Fibroblast of villous mesenchyme (primary cell): ENCODE results near the gene NEGR1. TPM values are rescaled to one million over a fixed set of nuclear protein-coding genes. Genes with fewer than 3 reads are reported as not detected.
A peak's percentile ranks its signal among the peaks of the same experiment; 100 is the strongest.

Source experiments
- DNase-seq: peaks from one replicate; pipeline ENCODE4 v3.0.0-alpha.2; 2010; ENCODE audit warnings: low read depth
- H3K4me3 ChIP-seq: 2 replicates; pipeline ENCODE4 v1.5.1; 2011; ENCODE audit warnings: low read depth, mild to moderate bottlenecking, low read length
- total RNA-seq: library from RNA; depleted of rRNA; stranded (reverse); fragments of >200 nt; gene quantifications from 2 replicates; pipeline ENCODE4 v1.2.3, GENCODE V29; 2012
- TF ChIP-seq, protein P1 (sequence below): IDR thresholded peaks from 2 replicates; pipeline ENCODE4 v1.5.1; 2012; ENCODE audit warnings: low read depth, mild to moderate bottlenecking, low read length; ENCODE audit not compliant: insufficient read depth

Gene NEGR1
- total RNA-seq, 1 donor, result 13.8 TPM

DNA sequence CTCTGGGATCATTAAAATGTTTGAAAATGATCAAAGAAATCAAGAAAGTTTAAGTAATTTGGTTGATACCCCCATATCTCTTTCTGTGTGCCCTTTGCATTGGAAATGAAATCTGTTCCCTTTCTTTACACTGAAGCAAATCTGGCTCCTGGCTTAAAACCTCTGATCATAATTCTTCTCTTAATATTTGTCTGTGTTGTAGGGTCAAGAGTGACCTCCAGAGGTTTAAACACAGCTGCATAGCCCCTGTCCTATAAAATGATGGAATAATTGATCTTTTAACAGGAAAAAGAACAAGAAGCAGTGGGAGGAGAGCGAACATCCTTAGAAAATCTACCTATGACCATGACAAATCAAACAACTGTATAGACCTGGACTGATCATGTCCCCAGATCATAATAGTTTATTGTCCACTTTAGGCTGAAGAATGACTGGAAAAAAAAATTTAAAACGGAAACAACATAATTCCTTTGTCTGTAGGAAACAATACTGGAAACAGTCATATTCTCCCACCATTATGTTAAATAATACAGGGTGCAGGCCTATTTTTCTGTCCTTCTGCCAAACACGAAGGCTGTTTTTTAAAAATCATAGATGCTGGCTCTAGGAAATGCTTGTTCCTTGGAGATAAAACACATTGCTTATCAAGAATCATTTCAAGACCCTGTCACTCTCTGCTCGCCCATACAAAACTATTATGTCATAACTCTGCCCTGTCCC, 184.3 kb downstream of the NEGR1 start:
- DNase-seq, result no peak
- TF ChIP-seq, protein P1, sequence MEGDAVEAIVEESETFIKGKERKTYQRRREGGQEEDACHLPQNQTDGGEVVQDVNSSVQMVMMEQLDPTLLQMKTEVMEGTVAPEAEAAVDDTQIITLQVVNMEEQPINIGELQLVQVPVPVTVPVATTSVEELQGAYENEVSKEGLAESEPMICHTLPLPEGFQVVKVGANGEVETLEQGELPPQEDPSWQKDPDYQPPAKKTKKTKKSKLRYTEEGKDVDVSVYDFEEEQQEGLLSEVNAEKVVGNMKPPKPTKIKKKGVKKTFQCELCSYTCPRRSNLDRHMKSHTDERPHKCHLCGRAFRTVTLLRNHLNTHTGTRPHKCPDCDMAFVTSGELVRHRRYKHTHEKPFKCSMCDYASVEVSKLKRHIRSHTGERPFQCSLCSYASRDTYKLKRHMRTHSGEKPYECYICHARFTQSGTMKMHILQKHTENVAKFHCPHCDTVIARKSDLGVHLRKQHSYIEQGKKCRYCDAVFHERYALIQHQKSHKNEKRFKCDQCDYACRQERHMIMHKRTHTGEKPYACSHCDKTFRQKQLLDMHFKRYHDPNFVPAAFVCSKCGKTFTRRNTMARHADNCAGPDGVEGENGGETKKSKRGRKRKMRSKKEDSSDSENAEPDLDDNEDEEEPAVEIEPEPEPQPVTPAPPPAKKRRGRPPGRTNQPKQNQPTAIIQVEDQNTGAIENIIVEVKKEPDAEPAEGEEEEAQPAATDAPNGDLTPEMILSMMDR, result no peak
- no peak overlapping the region for H3K4me3 ChIP-seq

DNA sequence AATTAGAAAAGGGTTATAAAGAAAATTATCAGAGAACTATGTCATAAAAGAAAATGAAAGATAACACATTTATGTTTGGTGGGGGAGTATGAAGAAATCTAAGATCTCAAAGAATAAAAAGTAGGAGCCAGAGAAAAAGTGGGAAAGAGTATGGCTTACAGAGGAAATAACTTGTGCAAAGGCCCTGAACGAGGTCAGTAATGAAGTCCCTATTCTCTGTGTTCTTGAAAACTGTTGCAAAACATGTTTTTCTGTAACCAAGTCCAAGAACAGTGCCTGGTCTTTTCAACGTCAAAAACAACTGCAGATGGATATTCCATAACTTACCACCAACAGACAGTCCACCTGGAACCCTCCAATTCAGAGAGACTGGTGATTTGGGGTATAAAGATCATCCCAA, 188.1 kb downstream of the NEGR1 start:
- no peak overlapping the region for H3K4me3 ChIP-seq
- no peak for DNase-seq
- TF ChIP-seq, protein P1, result no peak

DNA sequence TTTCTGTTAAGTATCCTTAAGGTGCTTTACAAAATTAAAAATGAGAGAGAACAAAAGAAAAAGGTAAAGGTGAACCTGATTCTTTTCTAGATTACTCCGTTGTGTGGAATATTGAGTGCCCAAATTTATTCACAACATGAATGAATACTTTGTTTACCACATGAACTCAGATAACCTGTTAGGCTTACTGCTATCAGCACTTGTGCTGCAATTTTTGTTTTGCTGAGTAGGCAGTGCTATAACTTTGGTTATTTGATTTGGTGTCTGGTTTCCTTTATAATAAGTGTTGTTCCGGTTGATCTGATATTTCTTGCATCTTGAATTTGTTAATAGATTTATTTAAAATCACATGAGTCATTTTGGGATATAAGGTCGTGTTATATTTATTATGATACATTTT, 195.9 kb downstream of the NEGR1 start:
- TF ChIP-seq, protein P1, result no peak
- no peak for DNase-seq
- no peak overlapping the region for H3K4me3 ChIP-seq

DNA sequence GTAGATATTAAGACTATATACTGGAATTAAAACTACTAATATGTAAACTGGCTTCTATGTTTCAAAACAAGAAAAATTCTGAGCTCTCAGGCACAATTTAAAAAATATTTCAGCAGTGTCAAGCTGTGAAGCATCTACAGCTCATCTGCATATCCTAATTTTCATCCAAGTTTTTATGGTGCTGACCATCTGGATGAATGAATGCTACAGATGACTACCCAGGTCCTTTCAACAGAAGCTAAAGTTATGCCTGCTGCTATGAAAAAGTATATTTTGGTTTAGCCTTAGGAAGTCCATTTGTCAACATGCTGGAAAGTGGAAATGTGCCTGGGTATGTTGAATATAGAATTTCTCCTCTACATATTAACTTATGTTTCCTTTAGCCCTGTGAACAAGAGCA, 206.9 kb downstream of the NEGR1 start:
- no peak overlapping the region for H3K4me3 ChIP-seq
- DNase-seq, result no peak
- TF ChIP-seq, protein P1, result no peak

DNA sequence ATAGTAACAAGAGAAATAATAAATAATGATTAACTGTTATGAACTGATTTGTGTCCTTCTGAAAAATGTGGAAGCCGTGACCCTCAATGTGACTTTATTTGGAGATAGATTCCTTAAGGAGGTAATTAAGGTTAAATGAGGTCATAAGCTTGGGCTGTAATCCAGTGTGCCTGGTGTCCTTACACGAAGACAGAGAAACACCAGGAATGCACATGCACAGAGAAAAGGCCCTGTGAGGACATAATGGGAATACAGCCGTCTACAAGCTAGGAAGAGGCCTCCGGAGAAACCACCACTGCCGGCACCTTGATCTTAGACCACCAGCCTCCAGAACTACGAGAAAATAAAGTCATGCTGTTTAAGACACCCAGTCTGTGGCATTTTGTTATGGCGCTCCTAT, 215.9 kb downstream of the NEGR1 start:
- peak; percentile 17 for DNase-seq
- TF ChIP-seq, protein P1, result no peak
- H3K4me3 ChIP-seq, result no peak overlapping the region

DNA sequence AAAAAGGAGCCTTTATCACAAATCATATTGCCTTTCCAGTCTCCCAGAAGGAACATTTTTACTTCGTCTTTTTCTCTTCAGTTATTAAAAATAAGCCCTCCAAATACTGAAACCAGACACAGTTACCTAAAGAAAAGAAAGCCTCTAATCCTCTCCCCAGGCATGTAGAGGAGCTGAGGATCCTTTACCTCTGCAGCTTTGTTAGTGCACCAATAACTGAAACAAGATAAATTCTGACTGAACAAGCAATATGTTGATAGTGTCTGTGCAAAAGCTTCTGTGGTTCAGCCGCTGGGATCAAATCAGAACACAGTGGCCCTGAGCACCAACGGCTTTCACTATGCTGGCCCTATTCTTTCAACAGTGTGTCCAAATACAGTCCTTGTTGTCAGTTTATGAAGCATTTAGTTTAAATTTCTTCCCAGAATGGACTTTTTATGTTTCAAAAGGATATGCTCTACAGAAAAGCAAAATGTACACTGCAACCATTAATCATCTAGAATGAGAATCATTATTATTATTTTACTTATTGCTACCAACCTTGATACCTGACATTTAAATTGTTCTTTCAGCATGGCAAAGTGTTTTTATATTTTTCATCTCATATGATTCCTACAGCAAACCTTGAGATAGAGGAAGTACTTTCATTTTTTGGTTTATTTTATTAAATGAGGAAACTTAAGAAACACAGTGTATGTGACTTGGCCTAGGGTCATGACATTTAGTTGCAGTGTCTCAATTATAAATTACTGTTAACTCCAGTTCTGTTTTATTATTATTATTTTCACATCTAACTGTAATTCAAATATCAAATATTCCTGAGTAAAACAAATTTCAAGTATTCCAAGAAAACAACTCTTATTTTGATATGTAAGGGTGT, 217.9 kb downstream of the NEGR1 start:
- no peak overlapping the region for H3K4me3 ChIP-seq
- DNase-seq, result no peak
- TF ChIP-seq, protein P1, result no peak
